DND-41 (cell line): ENCODE data around the gene RNU2-63P.

Experiments
- CTCF ChIP-seq: IDR thresholded peaks from 2 replicates; pipeline ENCODE4 v1.5.1; 2012; ENCODE audit warnings: borderline replicate concordance, low read length, moderate library complexity, mild to moderate bottlenecking; ENCODE audit not compliant: poor library complexity, severe bottlenecking; ENCODE audit errors: extremely low read depth
- EZH2 ChIP-seq: IDR thresholded peaks from 3 replicates; pipeline ENCODE4 v1.6.1; 2012; ENCODE audit warnings: borderline replicate concordance, low read depth, mild to moderate bottlenecking, moderate library complexity, low read length, inconsistent platforms; ENCODE audit not compliant: severe bottlenecking

GRCh38 chr2:88053934-88054781 is 37.8 kb upstream of the RNU2-63P start:
- TF ChIP-seq EZH2 = no peak
- no peak for TF ChIP-seq CTCF
